Activated CD8-positive, alpha-beta memory T cell treated with anti-CD3 and anti-CD28 coated beads, Interleukin-2, amount 50 U/mL, for 24 hours (primary cell): ENCODE results near the gene ERC1.
"Not testable (repeated sequence)": the region's sequence is repeated elsewhere in the genome, so short reads cannot be mapped to it uniquely, and the experiment has no call there.

ENCODE experiments used
- DNase-seq: peaks from one replicate; pipeline ENCODE4 v3.0.0-alpha.2; 2020; ENCODE audit errors: extremely low read depth

Gene ERC1

GRCh38 chr12:1022032-1022970 lies 31.3 kb downstream of the ERC1 start:
- DNase-seq = no peak

- no peak for DNase-seq
Observed at GRCh38 chr12:1030779-1031178, 39.8 kb downstream of the ERC1 start.

- no peak for DNase-seq
Observed at GRCh38 chr12:1034243-1034642, 43.2 kb downstream of the ERC1 start.

GRCh38 chr12:1034751-1035457 lies 43.9 kb downstream of the ERC1 start:
- no peak for DNase-seq

- no peak for DNase-seq
Observed at GRCh38 chr12:1041478-1041877, 50.5 kb downstream of the ERC1 start.

- no peak for DNase-seq
Observed at GRCh38 chr12:1044199-1044598, 53.2 kb downstream of the ERC1 start.

- DNase-seq = no peak
Observed at GRCh38 chr12:1044696-1045095, 53.7 kb downstream of the ERC1 start.

GRCh38 chr12:1046727-1047126 lies 55.7 kb downstream of the ERC1 start:
- DNase-seq = no peak

GRCh38 chr12:1047898-1048660 lies 57.1 kb downstream of the ERC1 start:
- no peak for DNase-seq

GRCh38 chr12:1050059-1050707 lies 59.2 kb downstream of the ERC1 start:
- DNase-seq = no peak

GRCh38 chr12:1051672-1052071 lies 60.6 kb downstream of the ERC1 start:
- DNase-seq = not testable (repeated sequence)

- DNase-seq = no peak
Observed at GRCh38 chr12:1053690-1054089, 62.7 kb downstream of the ERC1 start.

GRCh38 chr12:1054117-1054870 lies 63.3 kb downstream of the ERC1 start:
- DNase-seq = no peak

- DNase-seq = no peak
Observed at GRCh38 chr12:1056390-1056789, 65.4 kb downstream of the ERC1 start.

GRCh38 chr12:1058423-1058822 lies 67.4 kb downstream of the ERC1 start:
- no peak for DNase-seq

GRCh38 chr12:1059162-1059561 lies 68.1 kb downstream of the ERC1 start:
- DNase-seq = no peak

- no peak for DNase-seq
Observed at GRCh38 chr12:1063852-1064251, 72.8 kb downstream of the ERC1 start.

- no peak for DNase-seq
Observed at GRCh38 chr12:1064317-1064716, 73.3 kb downstream of the ERC1 start.

GRCh38 chr12:1065629-1066028 lies 74.6 kb downstream of the ERC1 start:
- DNase-seq = no peak

- DNase-seq = no peak
Observed at GRCh38 chr12:1069846-1070245, 78.8 kb downstream of the ERC1 start.

GRCh38 chr12:1071182-1071581 lies 80.2 kb downstream of the ERC1 start:
- no peak for DNase-seq
